MV-4-11 (cell line): ENCODE data around the gene PAX7.
"Not testable (repeated sequence)": the region's sequence is repeated elsewhere in the genome, so short reads cannot be mapped to it uniquely, and the experiment has no call there.

Source experiments
- DNase-seq: peaks from one replicate; lab custom pipeline; 2025; lab: John Stamatoyannopoulos, UW

PAX7 gene

DNA sequence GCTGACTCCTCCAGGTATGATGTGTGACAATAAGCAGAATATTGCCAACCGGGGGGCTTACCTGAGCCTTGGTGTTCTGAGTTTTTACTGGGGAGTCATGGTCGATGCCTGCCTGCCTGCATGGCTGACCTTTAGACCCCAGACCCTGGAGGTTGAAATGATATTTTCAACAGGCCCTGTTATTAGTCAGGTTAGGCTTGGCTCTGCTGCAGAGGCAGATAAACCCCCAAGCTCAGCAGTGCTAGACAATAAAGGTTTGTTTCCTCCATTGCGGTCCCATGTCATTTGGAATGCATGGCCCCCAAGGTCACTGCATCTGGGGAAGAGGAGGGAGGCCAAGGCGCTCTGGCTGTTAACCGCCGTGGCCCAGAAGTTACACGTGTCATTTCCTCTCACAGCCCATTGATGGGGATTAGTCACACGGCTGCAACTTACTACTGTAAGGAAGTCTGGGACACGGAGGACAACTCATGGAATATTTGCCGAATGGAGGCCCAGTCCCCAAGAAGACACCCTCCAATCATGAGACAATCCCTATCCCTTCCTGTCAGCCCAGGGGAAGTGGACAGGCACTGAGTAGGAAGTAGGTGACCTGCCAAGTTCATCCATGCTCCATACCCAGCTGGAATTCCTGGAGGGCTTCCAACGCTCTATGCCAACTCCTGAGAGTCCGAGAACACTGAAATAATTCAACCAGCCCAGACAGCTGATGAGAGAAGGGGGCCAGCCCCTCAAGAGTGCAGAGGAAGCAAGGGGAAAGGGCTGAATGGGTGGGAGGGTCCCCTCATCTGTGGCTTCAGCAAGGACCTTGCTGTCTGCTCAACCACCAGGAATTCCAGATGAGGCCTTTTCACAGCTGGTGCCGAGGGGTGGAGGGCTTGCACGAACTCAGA is 131.5 kb downstream of the PAX7 start:
- DNase-seq, result no peak

DNA sequence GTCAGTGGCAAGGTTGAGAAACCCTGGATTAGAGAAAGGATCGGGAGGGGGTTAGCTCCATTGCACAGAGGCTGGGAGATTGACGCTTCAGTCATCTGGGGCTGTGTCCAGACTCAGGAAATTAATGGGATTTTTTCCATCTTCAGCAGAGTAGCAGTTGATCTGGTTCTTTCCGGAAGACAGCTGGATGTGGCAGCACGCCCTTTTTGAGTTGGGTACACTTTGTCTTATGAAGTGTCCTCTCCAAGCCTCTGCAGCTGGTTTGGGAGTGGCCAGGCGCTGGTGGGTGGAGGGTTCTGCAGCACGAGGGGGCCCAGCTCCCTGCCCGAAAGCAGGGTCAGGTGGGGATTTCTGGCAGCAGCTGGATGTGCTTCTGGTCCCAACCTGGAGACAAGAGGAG is 133.7 kb downstream of the PAX7 start:
- DNase-seq, result no peak

DNA sequence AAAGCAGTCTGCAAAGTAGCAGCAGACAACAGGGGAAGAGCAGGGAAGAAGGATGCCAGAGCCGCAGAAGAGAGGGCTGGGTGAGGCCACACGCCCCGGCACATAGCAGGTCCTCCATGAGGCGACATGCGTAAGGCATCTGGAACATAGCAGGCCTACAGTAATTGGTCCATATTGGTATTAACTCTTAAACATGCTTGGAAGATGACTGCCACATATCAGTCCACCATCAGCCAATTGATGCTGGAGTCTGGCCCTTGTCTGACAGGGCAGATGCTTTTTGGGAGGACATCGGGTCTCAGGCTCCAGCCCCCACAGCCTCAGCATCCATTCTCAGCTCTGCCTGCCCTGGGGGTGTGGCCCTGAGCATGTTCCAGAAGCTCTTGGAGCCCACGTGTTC is 135.1 kb downstream of the PAX7 start:
- no peak for DNase-seq

DNA sequence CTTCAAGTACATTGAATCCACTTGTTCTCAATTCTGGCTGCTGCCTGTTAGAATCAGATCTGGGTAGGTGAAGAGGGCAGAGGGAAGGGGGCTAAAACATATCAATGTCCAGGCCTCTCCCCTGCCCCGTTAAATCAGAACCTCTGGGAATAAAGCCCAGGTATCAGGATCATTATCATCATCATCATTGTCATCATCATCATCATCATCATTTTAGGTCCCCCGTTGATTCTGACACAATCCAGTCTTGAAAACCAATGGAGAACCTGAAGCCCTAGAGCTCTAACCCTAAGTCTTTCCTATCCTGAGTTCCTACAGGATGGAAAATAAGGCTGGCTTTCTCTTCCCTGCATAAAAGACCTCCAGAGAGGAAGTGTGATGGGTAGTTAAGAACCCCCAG is 135.7 kb downstream of the PAX7 start:
- DNase-seq, result no peak

DNA sequence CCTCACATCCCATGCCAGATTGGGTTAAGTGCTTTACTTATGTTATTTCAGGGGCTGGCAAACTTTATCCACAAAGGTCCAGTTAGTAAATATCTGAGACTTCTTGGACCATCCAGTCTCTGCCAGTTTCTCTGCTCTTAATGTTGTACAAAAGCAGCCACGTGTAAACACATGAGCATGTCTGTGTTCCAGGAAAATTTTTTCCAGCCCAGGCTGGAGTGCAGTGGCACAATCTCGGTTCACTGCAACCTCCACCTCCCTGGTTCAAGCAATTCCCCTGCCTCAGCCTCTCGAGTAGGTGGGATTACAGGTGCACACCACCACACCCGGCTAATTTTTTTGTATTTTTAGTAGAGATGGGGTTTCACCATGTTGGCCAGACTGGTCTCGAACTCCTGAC is 136.9 kb downstream of the PAX7 start:
- DNase-seq, result not testable (repeated sequence)

DNA sequence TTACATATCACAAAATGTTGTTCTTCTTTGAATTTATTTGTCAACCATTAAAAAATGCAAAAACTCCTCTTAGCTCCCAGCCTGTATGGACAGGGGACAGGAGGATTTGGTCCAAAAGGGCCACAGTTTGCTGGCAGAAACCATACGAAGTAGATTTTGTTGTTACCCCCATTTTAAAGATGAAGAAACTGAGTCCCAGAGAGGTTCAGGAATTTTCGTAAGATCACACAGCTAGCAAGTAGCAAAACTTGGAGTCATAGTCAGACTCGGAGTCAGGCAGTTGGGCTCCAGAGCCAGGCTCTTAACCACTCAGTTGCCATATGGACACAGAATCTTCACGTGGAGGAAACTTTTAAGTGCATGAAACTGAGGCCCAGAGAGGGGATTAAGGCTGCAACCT is 137.4 kb downstream of the PAX7 start:
- no peak for DNase-seq

DNA sequence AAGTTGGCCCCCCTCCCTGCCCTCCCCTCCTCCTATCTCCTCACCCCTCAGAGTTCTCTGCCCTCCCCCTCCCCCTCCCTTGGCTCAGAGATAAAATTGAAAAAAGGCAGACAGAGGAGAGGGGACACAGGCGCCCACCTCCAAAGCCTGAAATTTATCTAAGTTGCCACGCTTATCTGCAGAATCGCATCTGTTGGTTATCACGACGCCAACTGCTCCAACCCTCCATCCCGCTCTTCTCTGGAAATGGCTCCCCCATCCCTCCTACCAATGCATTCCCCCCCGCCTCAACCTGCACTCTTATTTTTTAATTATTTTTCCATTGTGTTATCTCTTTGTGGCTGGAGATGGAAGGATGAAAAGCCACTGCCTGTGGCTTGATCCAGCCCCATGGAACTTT is 138.5 kb downstream of the PAX7 start:
- no peak for DNase-seq

DNA sequence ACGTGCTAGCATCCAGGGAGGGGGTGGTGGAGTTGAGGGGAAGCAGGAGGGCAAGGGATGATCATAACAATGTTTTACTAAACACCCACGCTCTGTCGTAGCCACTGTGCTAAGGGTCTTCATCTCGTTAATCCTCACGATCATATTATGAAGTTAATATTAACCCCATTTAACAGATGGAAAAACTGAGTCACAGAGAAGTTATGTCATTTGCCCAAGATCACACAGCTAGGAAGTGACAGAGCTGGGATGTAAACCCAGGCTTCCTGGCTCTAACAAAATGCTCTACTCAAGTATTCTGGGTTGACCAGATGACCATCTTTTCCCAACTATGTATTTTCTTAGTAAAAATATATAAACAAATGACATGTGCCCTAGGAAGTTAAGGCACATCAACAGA is 140.2 kb downstream of the PAX7 start:
- DNase-seq, result no peak

DNA sequence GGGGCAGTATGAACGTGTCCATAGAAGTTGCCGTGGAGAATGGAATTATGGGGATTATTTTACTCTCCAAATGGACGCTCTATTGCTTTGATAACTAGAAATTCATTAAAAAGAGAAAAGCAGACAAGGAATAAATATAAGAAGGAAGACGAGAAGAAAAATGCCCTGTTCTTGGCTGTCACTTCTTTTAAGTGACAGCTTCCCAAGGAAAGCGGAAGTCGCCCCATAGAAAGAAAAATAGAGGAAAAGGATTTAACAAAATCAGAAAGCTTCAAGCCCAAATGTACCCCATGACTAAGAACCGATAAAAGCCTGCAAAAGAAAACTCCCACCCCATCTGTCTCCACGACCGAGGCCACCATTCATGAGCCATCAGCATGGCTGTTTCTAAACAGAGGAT is 143.1 kb downstream of the PAX7 start:
- DNase-seq, result no peak

DNA sequence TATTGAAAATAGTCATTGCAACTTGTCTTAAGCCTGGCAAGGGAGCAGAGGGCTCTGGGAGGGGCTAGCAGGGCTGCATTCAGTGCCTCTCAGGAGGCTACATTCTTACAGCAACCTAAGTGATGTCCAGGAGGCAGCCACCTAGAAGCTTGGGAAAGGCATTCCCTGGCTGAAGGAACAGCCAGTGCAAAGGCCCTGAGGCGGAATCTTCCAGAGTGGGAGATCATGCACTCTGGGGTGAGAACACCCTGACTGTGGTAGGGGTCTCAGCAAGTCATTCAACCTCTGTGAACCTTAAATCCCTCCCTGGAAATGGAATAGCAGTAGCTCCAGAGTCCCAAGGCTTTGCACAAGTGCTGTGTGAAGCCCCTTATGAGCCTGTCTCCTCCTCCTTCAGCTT is 144.7 kb downstream of the PAX7 start:
- DNase-seq, result no peak

DNA sequence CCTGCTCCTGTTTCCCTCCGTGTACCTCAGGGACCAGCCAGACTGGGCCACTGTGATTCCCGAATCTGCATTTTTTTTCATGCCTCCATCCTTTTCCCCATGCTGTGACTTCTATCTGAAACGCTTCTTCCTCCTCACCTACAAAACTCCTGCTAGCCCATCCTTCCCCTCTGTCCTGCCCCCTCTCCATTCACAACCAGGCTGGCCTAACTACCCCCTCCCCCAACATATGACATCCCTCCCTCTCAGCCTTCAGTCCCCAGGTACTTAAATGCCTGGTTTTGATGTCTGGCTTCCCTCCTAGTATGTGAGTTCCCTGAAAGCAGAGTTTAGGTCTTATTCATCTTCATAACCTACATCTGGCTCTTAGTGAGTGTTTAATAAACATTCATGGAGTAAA is 146.1 kb downstream of the PAX7 start:
- DNase-seq, result no peak

DNA sequence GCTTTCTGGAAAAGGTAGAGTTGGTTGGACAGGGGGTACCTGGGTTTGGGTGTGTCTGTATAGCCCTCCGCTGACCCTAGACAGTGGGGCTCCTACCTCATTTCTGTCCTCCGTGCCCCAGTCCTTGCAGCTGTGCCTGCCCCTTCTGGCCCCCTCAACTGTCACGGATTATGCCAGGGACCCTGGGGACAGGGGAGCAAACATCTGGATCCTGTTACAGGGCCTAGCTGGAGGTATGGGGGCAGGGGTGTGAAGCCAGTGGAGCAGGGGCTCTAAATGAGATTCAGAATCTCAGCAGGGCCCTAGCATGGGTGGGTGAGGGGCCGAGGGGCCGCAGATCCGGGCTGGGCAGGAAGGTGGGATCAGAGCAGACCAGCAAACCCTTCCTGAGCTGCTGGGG is 147.8 kb downstream of the PAX7 start:
- DNase-seq, result no peak

DNA sequence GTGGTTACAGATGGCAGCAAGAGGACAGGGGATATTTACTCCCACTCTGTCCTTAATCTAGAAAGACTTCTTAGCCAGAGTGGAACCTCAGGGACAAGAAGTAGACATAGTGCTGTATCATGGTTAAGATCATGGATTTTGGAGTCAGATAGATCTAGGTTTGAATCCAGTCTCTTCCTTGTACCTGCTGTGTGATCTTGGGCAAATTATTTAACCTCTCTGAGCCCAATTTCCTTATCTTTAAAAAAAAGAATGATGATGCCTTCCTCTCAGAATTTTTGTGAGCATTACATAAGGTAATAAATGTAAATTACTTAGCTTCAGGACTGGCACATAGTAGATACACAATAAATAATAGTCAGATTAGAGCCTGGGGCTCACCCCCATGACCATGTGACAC is 150.4 kb downstream of the PAX7 start:
- DNase-seq, result no peak

DNA sequence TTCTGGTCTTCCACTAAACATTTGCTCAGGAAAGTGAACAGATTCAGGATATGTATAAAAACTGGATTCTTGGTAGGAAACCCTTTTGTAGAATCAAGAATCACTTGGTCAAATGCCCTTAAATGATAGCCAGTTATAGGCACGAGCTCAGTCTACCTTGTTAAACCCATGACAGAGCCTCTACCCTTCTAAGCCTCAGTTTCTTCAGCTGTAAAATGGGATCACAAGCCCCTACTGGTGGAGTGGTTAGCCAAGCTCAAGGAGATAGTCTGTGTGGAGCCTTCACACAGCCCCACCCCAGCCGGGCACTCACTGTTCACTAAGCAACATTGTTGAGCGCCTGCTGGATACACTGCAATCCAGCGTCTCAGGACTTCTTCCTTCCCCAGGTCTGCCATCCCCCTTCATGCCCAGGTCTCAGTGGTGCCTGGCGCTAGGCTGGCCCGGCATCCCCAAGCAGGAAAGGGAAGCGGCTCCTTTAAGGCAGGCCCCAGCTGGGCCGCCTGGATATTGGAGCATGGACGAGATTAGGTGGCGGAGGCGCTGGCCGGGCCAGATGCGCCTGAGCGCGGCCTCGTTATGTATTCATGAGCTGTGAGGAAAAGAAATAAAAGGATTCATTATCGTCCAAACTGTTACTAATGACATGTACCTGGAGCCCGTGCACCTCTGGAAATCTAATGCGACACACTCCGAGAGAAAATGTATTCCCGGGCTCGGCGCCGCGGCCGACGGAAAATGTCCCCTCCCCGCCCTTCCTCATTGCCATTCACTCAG is 153.2 kb downstream of the PAX7 start:
- DNase-seq, result no peak

DNA sequence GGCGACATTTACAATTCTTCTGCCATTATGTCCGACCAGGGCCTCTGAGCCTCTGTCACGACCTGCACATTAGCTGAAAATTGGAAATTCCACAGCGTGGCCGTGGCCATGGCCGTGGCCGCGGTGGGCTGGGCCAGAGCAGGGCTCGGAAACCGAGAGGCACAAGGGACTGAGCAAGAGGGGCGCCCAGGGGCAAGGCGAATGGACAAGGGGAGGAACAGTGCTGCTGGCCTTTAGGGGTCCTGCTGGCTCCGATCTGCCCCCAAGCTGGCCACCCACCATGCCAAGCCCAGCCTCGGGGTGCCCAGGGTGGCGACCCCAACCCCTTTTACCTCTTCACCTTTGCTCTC is 153.8 kb downstream of the PAX7 start:
- DNase-seq, result no peak

DNA sequence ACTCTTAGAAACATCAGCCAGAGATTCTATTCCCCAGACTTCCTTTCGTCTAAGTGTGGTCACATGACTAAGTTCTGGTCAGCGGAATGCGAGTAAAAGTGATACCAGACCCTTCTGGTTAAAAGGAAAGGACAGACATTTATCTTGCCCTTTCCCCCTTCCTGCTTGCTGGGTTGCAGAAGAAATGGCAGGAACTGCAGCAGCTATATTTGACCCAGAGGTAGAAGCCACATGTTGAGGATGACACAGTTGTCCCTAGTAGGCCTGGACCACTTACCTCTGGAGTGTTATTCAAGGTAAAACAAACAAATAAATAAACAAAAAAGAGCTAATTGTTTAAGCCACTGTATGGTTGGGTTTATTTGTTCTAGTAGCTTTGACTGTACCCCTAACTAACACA is 155.5 kb downstream of the PAX7 start:
- DNase-seq, result no peak

DNA sequence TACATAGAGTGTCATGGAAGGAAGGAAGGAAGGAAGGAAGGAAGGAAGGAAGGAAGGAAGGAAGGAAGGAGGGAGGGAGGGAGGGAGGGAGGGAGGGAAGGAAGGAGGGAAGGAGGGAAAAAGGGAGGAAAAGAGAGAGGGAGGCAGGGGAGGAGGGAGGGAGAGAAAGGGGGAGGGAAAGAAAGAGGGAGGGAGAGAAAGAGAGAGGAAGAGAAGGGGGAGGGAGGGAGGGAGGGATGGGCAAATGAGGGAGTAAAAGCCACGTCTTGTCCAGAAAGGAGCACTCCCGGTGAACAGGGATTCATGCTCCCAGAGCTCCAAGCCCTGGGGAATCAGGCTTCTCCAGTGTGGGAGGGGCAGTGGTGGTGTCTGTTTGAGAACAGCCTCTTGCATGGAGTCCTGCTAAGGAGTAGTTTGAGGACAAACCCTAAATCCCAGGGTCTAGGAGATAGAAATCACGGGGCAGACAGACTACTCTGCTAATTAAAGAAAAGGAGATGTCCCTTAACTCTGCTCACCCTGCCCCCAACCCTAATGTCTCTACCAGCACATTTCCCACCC is 157.3 kb downstream of the PAX7 start:
- DNase-seq, result no peak

DNA sequence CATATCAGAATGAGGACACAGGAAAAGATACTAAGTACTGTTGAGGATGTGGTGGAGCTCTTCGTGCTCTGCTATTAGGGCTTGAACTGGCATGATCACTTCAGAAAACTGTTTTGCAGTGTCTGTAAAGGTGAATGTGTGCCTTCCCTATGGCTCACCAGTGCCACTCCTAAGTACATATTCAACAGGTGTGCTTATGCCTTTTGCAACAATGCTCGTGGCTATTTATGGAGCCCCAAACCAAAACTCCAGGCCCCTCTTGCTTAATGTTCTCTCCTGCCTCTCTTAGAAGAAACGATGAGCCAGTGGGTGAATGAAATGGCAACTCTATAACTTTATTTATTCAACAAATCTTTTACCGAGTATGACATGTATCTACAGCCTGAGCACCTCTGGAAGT is 158.6 kb downstream of the PAX7 start:
- DNase-seq, result no peak

DNA sequence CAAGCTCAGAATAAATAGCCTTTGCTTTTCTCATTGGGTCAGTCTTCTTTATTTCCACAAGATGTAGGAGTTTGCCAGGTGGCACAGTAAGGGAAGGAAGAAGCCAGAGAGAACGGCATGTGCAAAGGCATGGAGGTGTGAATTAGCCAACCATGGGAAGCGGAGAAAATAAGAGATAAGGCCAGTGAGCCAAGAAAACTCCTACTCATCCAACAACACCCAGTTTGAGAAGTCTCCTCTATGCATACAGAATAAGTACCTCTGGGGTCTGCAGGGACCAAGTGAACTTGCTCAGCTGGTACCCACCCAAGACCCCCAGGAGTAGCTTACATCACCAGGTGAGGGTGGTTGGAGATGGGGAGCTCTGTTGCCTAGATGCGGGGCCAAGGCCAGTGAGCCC is 162.1 kb downstream of the PAX7 start:
- DNase-seq, result no peak

DNA sequence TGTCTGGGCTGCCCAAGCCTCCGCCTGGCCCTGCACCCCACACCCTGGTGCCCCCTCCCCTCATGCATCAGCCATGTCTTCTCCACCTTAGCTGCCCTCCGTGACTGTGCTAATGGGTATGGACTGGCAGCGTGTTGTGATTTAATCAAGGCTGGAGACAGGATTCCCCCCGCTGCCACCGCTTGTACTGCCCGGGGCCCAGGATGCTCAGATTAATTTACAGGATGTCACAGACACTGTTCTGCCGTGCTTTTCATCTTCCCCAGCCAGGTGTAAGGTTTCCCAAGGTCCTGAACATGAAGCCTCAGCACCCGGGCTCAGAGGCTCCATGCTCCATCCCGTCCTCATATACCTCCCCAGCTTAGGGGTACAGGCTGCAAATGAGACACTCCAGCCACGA is 162.5 kb downstream of the PAX7 start:
- DNase-seq, result no peak

DNA sequence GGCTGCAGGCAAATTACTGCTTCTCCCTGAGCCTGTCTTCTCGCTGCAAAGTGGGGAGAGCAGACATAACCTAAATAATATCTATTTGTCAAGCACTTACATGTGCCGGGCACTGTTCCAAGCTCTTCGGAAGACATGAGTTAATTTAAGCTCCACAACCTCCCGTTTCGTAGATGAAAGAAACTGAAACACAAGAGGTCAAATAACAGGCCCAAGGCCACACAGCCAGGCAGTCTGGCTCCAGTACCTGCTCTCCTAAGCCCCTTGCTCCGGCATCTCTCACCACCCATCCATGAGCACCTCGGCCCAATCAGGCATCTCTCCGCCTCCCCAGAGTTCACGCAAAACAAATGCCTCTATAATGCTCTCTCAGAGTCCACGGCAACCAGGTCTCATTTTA is 163.4 kb downstream of the PAX7 start:
- DNase-seq, result no peak

DNA sequence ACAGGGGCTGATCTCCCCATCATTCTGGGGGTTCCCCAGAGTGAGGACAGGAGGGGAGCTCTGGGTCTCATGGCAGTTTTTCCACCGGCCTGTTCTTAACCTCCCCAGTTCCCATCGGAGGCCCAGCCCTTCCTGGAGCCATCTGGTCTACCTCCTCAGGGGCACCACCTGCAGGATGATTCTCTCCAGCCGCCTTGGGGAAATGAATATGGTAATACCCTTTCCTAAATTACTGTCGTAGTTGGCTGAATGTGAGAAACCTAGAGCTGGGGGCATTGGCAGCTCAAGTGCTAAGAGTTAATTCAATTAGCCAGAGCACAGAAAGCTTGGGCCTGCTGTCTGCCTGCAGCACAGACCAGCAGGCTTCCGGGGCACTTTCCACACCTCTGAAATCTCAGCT is 163.9 kb downstream of the PAX7 start:
- DNase-seq, result no peak

DNA sequence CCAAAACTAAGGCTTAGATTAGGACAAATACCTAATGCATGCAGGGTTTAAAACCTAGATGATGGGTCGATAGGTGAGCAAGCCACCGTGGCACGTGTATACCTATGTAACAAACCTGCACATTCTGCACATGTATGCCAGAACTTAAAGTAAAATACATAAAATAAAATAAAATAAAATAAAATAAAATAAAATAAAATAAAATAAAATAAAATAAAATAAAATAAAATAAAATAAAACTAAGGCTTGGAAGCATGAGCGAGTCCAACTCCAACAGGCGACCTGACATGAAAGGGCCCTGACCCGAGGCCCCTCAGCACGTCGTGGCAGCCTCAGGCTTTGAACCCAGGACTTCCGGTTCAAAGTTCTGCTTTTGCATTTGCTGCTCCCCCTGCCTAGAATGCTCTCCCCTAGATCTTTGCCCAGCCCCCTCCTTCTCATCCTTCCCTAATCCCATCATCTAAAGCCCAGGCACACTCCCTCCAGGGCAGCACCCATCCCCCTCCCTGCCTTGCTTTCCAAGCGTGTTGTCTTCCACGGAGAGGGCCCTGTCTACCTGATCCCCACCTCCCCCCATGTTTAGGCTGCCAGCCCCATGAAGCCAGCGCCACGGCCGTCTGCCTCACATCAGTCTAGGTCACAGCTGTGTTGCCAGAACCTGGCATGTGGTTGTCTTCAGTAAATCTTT is 164.5 kb downstream of the PAX7 start:
- DNase-seq, result no peak
